Glutamatergic neuron (in vitro differentiated cells): Measurements from ENCODE around the gene CABCOCO1. TPM values are rescaled to one million over a fixed set of nuclear protein-coding genes. Genes with fewer than 3 reads are reported as not detected.

Source experiments
- DNase-seq: peaks from one replicate; pipeline ENCODE4 v3.0.0; 2022
- H3K27ac Mint-ChIP-seq: one replicate; pipeline ENCODE4 v1.8.0; 2020; ENCODE audit warnings: mild to moderate bottlenecking, mixed read lengths, inconsistent platforms; ENCODE audit not compliant: unreplicated experiment
- H3K27me3 Mint-ChIP-seq: one replicate; pipeline ENCODE4 v1.8.0; 2020; ENCODE audit warnings: mild to moderate bottlenecking, moderate library complexity, mixed read lengths, inconsistent platforms; ENCODE audit not compliant: unreplicated experiment
- H3K36me3 Mint-ChIP-seq: one replicate; pipeline ENCODE4 v1.8.0; 2020; ENCODE audit warnings: mild to moderate bottlenecking, mixed read lengths, inconsistent platforms; ENCODE audit not compliant: unreplicated experiment
- H3K4me1 Mint-ChIP-seq: one replicate; pipeline ENCODE4 v1.8.0; 2020; ENCODE audit warnings: mild to moderate bottlenecking, low read depth, mixed read lengths, inconsistent platforms; ENCODE audit not compliant: unreplicated experiment
- H3K4me3 Mint-ChIP-seq: one replicate; pipeline ENCODE4 v1.8.0; 2020; ENCODE audit warnings: mild to moderate bottlenecking, mixed read lengths, inconsistent platforms; ENCODE audit not compliant: unreplicated experiment
- H3K9me3 Mint-ChIP-seq: one replicate; pipeline ENCODE4 v1.8.0; 2020; ENCODE audit warnings: mild to moderate bottlenecking, moderate library complexity, mixed read lengths, inconsistent platforms; ENCODE audit not compliant: unreplicated experiment
- total RNA-seq: library from RNA; stranded (reverse); fragmentation: NEBNext Ultra II Directional; extraction: Animal tissue kit (Norgen Biotek cat#: 25700); gene quantifications from one replicate; pipeline ENCODE4 v1.2.1, GENCODE V29; 2021; ENCODE audit not compliant: unreplicated experiment
- TF ChIP-seq, protein P1 (sequence below): fragments of 200-600 bp; sonication (generic); IDR thresholded peaks from one replicate; pipeline ENCODE4 v1.5.0; 2021; ENCODE audit not compliant: partially characterized antibody, unreplicated experiment

CABCOCO1 gene
- total RNA-seq, 1 donor from 2014 or later, result not detected

DNA sequence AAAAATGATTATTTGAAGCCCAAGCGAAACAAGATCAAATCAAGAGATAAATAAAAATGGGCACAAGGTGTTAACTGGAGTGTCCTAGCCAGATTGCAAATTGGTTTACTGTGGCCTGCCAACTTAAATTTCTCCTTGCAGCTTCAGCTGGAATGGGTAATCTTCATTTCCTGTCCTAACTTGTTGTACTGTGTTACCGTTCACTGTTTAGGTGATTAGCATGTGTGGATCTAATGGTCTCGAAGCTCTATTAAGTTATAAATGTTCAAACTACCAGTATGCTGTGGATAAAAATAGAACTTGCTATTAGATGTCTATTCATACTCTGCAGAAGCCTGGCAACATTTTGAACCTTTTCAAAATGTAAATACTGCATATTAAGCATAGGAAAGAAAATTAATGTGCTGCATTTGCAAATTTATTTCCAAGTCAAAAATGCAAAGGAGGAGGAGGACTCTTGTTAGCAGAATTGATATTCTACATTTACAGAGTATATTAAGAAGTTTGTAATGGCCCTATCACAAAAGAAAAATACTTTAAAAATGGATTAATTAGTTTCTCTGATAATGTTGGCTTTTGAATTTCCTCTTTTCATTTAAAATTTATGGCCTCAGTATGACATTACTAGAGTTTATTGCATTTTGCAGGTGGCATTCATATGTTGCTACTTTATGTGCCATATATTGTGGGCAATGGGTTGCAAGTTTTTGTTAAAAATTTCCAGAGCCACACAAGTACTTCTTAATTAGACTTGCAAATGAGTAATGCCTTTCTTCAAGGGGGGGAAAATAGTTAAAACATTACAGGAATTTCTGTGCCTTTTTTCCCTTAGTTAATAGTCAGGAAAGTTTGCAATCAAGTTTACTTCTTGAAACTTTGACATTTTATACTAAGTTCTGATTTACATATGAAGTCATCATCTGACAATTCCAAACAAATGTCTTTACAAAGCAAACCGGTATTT, 92.1 kb downstream of the CABCOCO1 start:
- TF ChIP-seq, protein P1, sequence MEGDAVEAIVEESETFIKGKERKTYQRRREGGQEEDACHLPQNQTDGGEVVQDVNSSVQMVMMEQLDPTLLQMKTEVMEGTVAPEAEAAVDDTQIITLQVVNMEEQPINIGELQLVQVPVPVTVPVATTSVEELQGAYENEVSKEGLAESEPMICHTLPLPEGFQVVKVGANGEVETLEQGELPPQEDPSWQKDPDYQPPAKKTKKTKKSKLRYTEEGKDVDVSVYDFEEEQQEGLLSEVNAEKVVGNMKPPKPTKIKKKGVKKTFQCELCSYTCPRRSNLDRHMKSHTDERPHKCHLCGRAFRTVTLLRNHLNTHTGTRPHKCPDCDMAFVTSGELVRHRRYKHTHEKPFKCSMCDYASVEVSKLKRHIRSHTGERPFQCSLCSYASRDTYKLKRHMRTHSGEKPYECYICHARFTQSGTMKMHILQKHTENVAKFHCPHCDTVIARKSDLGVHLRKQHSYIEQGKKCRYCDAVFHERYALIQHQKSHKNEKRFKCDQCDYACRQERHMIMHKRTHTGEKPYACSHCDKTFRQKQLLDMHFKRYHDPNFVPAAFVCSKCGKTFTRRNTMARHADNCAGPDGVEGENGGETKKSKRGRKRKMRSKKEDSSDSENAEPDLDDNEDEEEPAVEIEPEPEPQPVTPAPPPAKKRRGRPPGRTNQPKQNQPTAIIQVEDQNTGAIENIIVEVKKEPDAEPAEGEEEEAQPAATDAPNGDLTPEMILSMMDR, result no peak
- Mint-ChIP-seq H3K4me1 (no peaks in the 10 kb centered on the region), H3K36me3 (no peaks in the 10 kb centered on the region), H3K27me3 (no peaks in the 10 kb centered on the region), H3K9me3 (no peaks in the 10 kb centered on the region), H3K4me3 (no peak overlapping the region), H3K27ac (no peak overlapping the region)
- DNase-seq, result no peak

DNA sequence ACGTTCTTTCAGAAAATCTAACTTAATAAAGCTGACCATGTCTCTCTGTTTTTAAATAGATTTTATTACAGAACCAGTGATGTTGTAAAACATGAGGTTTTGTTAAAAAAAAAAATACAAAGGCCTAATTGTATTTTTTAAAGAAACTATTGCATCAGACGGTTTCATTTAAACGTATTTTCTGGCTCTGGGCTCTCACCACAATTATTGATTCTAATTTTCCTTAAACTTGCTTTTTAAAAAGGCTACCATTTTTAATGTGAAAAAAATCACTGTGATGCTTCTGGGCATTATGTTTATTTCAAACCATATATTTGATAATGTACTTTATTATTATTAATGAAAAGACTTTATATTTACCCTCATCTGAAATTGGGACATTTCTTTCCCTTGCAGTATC, 94.3 kb downstream of the CABCOCO1 start:
- DNase-seq, result no peak
- no peak overlapping the region for H3K4me3 Mint-ChIP-seq
- TF ChIP-seq, protein P1, result no peak
- H3K27me3 Mint-ChIP-seq, result no peaks in the 10 kb centered on the region
- H3K4me1 Mint-ChIP-seq, result no peaks in the 10 kb centered on the region
- H3K27ac Mint-ChIP-seq, result no peak overlapping the region
- H3K9me3 Mint-ChIP-seq, result no peaks in the 10 kb centered on the region
- no peaks in the 10 kb centered on the region for H3K36me3 Mint-ChIP-seq

DNA sequence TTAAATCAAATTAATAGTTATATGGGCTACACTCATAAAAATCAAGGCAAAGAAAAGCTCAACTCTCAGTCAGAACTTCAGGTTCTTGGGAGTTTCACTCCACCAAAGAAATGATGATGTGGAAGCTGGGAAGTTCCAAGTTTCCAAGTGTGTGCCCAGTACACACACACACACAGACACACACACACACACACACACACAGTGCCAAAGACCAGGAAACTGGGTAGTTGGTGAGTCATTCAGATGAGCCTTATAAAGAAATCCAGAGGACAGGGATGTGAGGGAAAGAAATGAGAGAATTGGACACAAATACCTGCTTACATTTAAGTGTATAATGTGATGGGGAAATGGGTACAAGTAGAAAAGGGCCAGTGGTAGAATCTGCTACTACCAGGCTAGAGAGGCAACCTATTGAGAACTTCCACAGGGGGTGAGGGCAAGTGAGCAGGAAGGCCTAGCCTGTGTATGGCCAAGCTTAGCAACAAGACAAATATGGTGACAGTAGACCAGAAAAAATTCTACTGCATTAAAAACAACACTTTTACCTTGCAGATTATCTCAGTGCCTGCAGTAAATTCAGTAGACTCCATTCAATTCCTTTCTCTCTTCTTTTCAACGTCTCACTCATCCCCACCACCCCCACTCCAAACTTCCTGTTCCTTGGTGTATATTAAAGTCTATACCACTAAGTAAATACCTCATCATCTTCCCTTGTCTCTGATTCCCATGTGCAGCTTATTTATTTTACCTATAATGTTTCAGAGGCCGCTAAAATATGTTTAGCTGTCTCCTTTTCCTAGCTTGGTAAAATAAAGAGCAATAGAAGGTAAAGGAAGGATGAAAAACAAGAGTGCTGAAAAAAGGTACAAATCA, 95.0 kb downstream of the CABCOCO1 start:
- TF ChIP-seq, protein P1, result no peak
- no peak for DNase-seq
- Mint-ChIP-seq H3K9me3 (no peaks in the 10 kb centered on the region), H3K4me3 (no peak overlapping the region), H3K36me3 (no peaks in the 10 kb centered on the region), H3K4me1 (no peaks in the 10 kb centered on the region), H3K27me3 (no peaks in the 10 kb centered on the region), H3K27ac (no peak overlapping the region)

DNA sequence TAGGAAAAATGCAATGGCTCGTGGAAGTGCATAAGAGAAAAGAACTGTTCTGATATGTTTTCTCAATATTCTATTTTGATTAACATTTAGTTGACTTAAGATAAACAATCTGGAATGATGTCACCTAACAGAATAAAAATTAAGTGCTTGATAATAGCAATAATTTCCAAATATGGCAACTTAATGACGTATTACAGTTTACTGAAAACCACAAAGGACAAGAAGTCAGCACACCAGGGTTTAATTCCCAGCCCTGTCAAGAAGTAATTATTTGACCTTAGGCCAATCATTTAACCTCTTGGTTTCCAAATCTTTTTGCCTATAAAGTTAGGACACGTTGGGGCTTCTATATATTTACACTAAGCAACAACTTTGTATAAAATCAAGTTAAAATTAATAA, 95.7 kb downstream of the CABCOCO1 start:
- no peak overlapping the region for H3K27ac Mint-ChIP-seq
- H3K4me1 Mint-ChIP-seq, result no peaks in the 10 kb centered on the region
- H3K9me3 Mint-ChIP-seq, result no peaks in the 10 kb centered on the region
- DNase-seq, result no peak
- H3K36me3 Mint-ChIP-seq, result no peaks in the 10 kb centered on the region
- no peaks in the 10 kb centered on the region for H3K27me3 Mint-ChIP-seq
- TF ChIP-seq, protein P1, result no peak
- no peak overlapping the region for H3K4me3 Mint-ChIP-seq
